Astrocyte (in vitro differentiated cells and primary cell): ENCODE data around the gene ASIC4.

Source experiments
- EZH2 ChIP-seq: IDR thresholded peaks from 2 replicates; pipeline ENCODE4 v1.6.1; 2012; ENCODE audit warnings: mild to moderate bottlenecking, low read length, inconsistent platforms; ENCODE audit not compliant: insufficient read depth
- TF ChIP-seq, protein P1 (sequence below): IDR thresholded peaks from 2 replicates; pipeline ENCODE4 v1.5.1; 2011; ENCODE audit warnings: low read depth, mild to moderate bottlenecking, inconsistent platforms, low read length, moderate library complexity; ENCODE audit not compliant: insufficient read depth

DNA sequence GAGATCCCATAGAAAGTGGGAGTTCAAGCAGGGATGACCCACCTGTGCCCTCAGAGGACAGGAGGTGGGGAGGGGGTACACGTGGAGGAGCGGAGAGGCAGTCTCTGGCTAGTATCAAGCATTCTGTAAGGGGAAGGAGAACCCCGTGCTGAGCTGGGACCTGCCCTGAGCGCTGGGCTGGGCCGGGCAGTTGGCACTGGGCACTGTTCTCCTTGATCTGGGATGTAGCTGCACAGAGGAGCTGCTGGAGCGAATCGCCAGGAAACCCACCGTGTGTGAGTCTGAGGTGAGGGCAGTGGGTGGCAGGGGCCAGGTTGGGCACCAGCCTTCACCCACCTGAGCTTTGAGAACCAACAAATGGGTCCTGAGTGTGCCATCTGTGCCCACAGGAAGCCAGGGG, 35.4 kb upstream of the ASIC4 start:
- no peak for TF ChIP-seq EZH2
- TF ChIP-seq, protein P1, sequence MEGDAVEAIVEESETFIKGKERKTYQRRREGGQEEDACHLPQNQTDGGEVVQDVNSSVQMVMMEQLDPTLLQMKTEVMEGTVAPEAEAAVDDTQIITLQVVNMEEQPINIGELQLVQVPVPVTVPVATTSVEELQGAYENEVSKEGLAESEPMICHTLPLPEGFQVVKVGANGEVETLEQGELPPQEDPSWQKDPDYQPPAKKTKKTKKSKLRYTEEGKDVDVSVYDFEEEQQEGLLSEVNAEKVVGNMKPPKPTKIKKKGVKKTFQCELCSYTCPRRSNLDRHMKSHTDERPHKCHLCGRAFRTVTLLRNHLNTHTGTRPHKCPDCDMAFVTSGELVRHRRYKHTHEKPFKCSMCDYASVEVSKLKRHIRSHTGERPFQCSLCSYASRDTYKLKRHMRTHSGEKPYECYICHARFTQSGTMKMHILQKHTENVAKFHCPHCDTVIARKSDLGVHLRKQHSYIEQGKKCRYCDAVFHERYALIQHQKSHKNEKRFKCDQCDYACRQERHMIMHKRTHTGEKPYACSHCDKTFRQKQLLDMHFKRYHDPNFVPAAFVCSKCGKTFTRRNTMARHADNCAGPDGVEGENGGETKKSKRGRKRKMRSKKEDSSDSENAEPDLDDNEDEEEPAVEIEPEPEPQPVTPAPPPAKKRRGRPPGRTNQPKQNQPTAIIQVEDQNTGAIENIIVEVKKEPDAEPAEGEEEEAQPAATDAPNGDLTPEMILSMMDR = no peak
